Bronchial epithelial cell (primary cell): ENCODE results near the gene NRXN3. TPM values are rescaled to one million over a fixed set of nuclear protein-coding genes. Genes with fewer than 3 reads are reported as not detected.

Experiments used
- DNase-seq: peaks from one replicate; pipeline ENCODE4 v3.0.0-alpha.2; 2010; ENCODE audit warnings: low read depth
- FAIRE-seq: peaks from 2 replicates; lab custom pipeline; 2011; peaks lifted over from hg19 to GRCh38; lab: Jason Lieb, UNC
- H3K27me3 ChIP-seq: 2 replicates; pipeline ENCODE4 v1.5.1; 2011; ENCODE audit warnings: low read length; ENCODE audit not compliant: control insufficient read depth, insufficient read depth
- H3K36me3 ChIP-seq: 2 replicates; pipeline ENCODE4 v1.5.1; 2011; ENCODE audit warnings: low read length; ENCODE audit not compliant: control insufficient read depth, insufficient read depth
- H3K4me3 ChIP-seq: 2 replicates; pipeline ENCODE4 v1.5.1; 2011; ENCODE audit warnings: mild to moderate bottlenecking, low read depth, low read length, control low read depth
- total RNA-seq: library from RNA; depleted of rRNA; stranded (reverse); fragments of >200 nt; gene quantifications from 2 replicates; pipeline ENCODE4 v1.2.1, GENCODE V29; 2014
- TF ChIP-seq, protein P1 (sequence below): IDR thresholded peaks from 2 replicates; pipeline ENCODE4 v1.5.1; 2011; ENCODE audit warnings: mild to moderate bottlenecking, moderate library complexity, low read length, control low read depth, inconsistent platforms; ENCODE audit not compliant: insufficient read depth, severe bottlenecking

The NRXN3 gene
- total RNA-seq, 1 donor from 2014 or later, result under 0.01 TPM

DNA sequence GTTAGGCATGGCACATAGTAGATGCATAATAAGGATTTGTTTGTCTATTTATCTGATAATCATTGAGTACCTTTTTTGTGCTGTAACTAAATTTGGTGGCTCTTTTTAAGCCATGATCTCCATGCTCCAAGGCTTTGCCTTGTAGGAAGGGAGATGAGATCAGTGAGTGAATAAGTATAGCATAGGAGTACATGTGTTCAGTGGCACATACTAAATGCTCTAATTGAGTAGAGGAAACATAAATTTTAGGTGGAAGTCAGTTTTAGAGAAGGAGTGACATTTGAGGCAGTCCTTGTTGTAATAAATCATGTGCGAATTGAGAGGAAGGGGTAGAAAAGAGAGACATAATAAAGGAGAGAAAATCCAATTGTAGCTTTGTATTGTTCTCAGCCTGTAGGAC is 482.6 kb downstream of the NRXN3 start:
- FAIRE-seq (no peak), DNase-seq (no peak)
- Histone ChIP-seq H3K27me3 (no peaks in the 10 kb centered on the region), H3K4me3 (no peak overlapping the region), H3K36me3 (no peaks in the 10 kb centered on the region)
- TF ChIP-seq, protein P1, sequence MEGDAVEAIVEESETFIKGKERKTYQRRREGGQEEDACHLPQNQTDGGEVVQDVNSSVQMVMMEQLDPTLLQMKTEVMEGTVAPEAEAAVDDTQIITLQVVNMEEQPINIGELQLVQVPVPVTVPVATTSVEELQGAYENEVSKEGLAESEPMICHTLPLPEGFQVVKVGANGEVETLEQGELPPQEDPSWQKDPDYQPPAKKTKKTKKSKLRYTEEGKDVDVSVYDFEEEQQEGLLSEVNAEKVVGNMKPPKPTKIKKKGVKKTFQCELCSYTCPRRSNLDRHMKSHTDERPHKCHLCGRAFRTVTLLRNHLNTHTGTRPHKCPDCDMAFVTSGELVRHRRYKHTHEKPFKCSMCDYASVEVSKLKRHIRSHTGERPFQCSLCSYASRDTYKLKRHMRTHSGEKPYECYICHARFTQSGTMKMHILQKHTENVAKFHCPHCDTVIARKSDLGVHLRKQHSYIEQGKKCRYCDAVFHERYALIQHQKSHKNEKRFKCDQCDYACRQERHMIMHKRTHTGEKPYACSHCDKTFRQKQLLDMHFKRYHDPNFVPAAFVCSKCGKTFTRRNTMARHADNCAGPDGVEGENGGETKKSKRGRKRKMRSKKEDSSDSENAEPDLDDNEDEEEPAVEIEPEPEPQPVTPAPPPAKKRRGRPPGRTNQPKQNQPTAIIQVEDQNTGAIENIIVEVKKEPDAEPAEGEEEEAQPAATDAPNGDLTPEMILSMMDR, result no peak

GRCh38 chr14:78653173-78653572 is 483.0 kb downstream of the NRXN3 start:
- no peak for FAIRE-seq
- Histone ChIP-seq H3K4me3 (no peak overlapping the region), H3K36me3 (no peaks in the 10 kb centered on the region), H3K27me3 (no peaks in the 10 kb centered on the region)
- TF ChIP-seq, protein P1, result no peak
- DNase-seq, result no peak

GRCh38 chr14:78657451-78657850 is 487.3 kb downstream of the NRXN3 start:
- H3K27me3 ChIP-seq, result no peaks in the 10 kb centered on the region
- FAIRE-seq (no peak), DNase-seq (no peak)
- H3K4me3 ChIP-seq, result no peak overlapping the region
- TF ChIP-seq, protein P1, result no peak
- H3K36me3 ChIP-seq, result no peaks in the 10 kb centered on the region

DNA sequence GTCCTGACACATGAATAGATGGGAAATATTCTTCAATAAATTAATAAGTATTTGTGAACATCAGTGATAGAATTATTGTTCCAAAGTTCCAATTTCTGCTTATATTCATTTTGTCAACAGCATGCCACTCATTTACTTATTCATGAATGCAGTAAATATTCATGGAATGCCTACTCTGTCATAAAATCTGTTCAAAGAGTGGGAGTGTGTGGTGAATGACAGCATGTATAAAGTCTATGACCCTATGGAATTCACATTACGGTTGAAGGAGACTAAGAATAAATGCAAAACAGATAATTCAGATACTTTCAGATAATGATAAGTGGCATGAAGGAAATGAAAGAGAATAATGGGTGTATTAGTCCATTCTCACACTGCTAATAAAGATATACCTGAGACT is 494.7 kb downstream of the NRXN3 start:
- FAIRE-seq, result no peak
- DNase-seq, result no peak
- TF ChIP-seq, protein P1, result no peak
- no peaks in the 10 kb centered on the region for H3K36me3 ChIP-seq
- no peak overlapping the region for H3K4me3 ChIP-seq
- no peaks in the 10 kb centered on the region for H3K27me3 ChIP-seq

- no peaks in the 10 kb centered on the region for H3K36me3 ChIP-seq
These were observed 496.3 kb downstream of the NRXN3 start for GRCh38 chr14:78666336-78667056.

More at GRCh38 chr14:78666336-78667056, 496.3 kb downstream of the NRXN3 start:
- Histone ChIP-seq H3K27me3 (no peaks in the 10 kb centered on the region), H3K4me3 (no peak overlapping the region)
- DNase-seq, result no peak
- TF ChIP-seq, protein P1, result no peak
- peak; percentile 40 for FAIRE-seq
